ENCODE measurements around the gene MATCAP1. TPM values are rescaled to one million over a fixed set of nuclear protein-coding genes. Genes with fewer than 3 reads are reported as not detected.

The MATCAP1 gene
- total RNA-seq, 2 experiments from 2014 or later, result 9.7 to 10.6 TPM

DNA sequence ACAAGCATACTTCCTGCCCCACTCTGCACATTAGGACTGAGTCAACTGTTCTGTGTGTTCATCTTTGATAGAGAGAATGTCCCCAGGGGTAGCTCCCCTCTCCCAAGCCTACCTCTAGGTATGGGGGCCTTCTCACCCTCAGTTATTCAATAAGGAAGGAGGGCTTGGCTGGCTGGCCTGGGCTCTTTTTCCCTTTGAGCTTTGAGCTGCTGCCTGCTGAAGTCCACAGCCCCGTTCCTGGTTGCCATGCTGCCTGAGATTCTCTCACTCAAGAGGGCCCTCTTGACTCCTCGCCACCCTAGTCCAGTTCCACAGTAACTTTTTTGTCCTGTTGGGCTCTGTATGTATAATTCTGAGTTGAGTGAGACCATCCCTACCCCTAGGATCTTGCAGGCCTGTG lies 38.0 kb downstream of the MATCAP1 start:
- DNase-seq (no peak), ATAC-seq (ENCODE audit: poor library complexity) (no peak)
- H3K36me3 Mint-ChIP-seq (ENCODE audit: low read depth), result peaks cover 80% of the 10 kb centered on the region
- H3K9me3 ChIP-seq (ENCODE audit: control insufficient read depth in 1 of 2, insufficient read depth in 1 of 2, low read length in 2 of 2), result peaks cover 0 to 7% of the 10 kb centered on the region in 2 experiments
- H3K4me3 Mint-ChIP-seq, result no peak overlapping the region
- no peak overlapping the region for H3K27ac Mint-ChIP-seq
- peaks cover 69% of the 10 kb centered on the region for H3K36me3 ChIP-seq (ENCODE audit: insufficient read depth, low read length)
- H3K4me3 ChIP-seq (ENCODE audit: low read length), result no peak overlapping the region
- POLR2A ChIA-PET, result no interaction called here
- TF ChIP-seq, protein P1, sequence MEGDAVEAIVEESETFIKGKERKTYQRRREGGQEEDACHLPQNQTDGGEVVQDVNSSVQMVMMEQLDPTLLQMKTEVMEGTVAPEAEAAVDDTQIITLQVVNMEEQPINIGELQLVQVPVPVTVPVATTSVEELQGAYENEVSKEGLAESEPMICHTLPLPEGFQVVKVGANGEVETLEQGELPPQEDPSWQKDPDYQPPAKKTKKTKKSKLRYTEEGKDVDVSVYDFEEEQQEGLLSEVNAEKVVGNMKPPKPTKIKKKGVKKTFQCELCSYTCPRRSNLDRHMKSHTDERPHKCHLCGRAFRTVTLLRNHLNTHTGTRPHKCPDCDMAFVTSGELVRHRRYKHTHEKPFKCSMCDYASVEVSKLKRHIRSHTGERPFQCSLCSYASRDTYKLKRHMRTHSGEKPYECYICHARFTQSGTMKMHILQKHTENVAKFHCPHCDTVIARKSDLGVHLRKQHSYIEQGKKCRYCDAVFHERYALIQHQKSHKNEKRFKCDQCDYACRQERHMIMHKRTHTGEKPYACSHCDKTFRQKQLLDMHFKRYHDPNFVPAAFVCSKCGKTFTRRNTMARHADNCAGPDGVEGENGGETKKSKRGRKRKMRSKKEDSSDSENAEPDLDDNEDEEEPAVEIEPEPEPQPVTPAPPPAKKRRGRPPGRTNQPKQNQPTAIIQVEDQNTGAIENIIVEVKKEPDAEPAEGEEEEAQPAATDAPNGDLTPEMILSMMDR (IDR thresholded peaks at IDR 0.05), result no peak
- CTCF ChIA-PET, result no interaction called here
- H3K4me1 ChIP-seq (ENCODE audit: insufficient read depth, low read length), result peaks cover 12% of the 10 kb centered on the region
- intact Hi-C loops (cut with DNase I, micrococcal nuclease), result loop anchor here in 1 of 2 experiments (10.0 kb wide), 1 partner anchor 309 kb away; no protein-coding TSS in a partner anchor
- H3K9me3 Mint-ChIP-seq, result no peaks in the 10 kb centered on the region
- no peaks in the 10 kb centered on the region for H3K4me1 Mint-ChIP-seq (ENCODE audit: low read depth)
- H3K27me3 Mint-ChIP-seq, result peaks cover 11% of the 10 kb centered on the region
- no peak overlapping the region for H3K27ac ChIP-seq (ENCODE audit: low read depth in 1 of 2, low read length in 2 of 2)
- no peaks in the 10 kb centered on the region for H3K27me3 ChIP-seq (ENCODE audit: control insufficient read depth in 1 of 2, insufficient read depth in 2 of 2, low read length in 2 of 2)

DNA sequence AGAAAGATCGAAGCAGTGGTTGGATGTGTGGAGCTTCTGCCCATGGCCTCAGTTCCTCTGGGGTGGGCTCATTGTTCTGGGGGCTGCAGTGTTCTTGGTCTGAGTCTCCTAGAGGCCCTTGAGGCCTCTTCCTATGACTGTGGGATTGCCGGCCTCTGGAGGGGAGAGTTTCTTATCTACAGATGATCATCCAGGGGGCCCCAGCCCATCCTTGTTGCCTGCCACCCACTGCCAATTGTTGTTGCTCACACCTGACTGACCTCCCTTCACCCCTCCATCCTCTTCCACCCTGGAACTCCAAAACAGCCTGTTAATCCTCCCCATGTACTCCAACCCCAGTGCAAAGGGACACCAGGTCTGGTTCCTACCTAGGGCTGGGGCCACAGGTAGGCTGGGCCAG lies 38.8 kb downstream of the MATCAP1 start:
- H3K27ac Mint-ChIP-seq, result no peak overlapping the region

DNA sequence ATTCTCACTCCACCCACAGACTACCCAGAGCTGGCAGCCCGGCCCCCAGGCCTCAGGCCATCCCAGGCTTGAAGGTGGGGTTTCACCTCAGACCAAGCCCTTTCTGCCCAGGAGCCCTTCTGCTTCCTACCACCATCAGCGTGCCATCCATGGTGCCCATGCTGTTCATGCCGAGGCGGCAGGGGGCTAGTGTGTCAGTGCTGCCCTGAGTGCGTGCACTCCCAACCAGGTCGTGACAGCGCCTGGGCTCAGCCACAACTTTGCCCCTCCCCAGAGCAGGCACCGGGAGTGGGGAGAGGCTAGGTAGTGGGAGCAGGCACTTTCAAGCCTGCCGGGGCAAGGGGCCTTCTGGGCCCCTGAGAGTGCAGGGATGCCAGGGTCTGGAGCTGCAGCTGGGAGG lies 41.4 kb downstream of the MATCAP1 start:
- H3K36me3 ChIP-seq (ENCODE audit: insufficient read depth, low read length), result peaks cover 76% of the 10 kb centered on the region
- H3K4me1 ChIP-seq (ENCODE audit: insufficient read depth, low read length), result no peaks in the 10 kb centered on the region
- DNase-seq (no peak), ATAC-seq (ENCODE audit: poor library complexity) (no peak)
- TF ChIP-seq, protein P1 (IDR thresholded peaks at IDR 0.05), result no peak
- intact Hi-C loops (cut with DNase I, micrococcal nuclease), result loop anchor here in 1 of 2 experiments (2.0 to 10.0 kb wide), 2 partner anchors 26 to 312 kb away; no protein-coding TSS in a partner anchor
- no peak overlapping the region for H3K4me3 Mint-ChIP-seq
- no peaks in the 10 kb centered on the region for H3K9me3 Mint-ChIP-seq
- H3K27ac ChIP-seq (ENCODE audit: low read depth in 1 of 2, low read length in 2 of 2), result no peak overlapping the region
- no peaks in the 10 kb centered on the region for H3K4me1 Mint-ChIP-seq (ENCODE audit: low read depth)
- no peak overlapping the region for H3K27ac Mint-ChIP-seq
- H3K4me3 ChIP-seq (ENCODE audit: low read length), result no peak overlapping the region
- H3K36me3 Mint-ChIP-seq (ENCODE audit: low read depth), result peaks cover 94% of the 10 kb centered on the region
- CTCF ChIA-PET, result no interaction called here
- H3K27me3 Mint-ChIP-seq, result no peaks in the 10 kb centered on the region
- POLR2A ChIA-PET, result no interaction called here
- no peaks in the 10 kb centered on the region for H3K9me3 ChIP-seq (ENCODE audit: control insufficient read depth in 1 of 2, insufficient read depth in 1 of 2, low read length in 2 of 2)
- H3K27me3 ChIP-seq (ENCODE audit: control insufficient read depth in 1 of 2, insufficient read depth in 2 of 2, low read length in 2 of 2), result no peaks in the 10 kb centered on the region

More for the DNA sequence above, 38.8 kb downstream of the MATCAP1 start:
- H3K27me3 ChIP-seq (ENCODE audit: control insufficient read depth in 1 of 2, insufficient read depth in 2 of 2, low read length in 2 of 2), result no peaks in the 10 kb centered on the region
- Mint-ChIP-seq H3K27me3 (peaks cover 11% of the 10 kb centered on the region), H3K4me1 (ENCODE audit: low read depth) (no peaks in the 10 kb centered on the region), H3K4me3 (no peak overlapping the region), H3K36me3 (ENCODE audit: low read depth) (peaks cover 88% of the 10 kb centered on the region), H3K9me3 (no peaks in the 10 kb centered on the region)
- TF ChIP-seq, protein P1 (IDR thresholded peaks at IDR 0.05), result no peak
- no peak overlapping the region for H3K4me3 ChIP-seq (ENCODE audit: low read length)
- peaks cover 0 to 7% of the 10 kb centered on the region in 2 experiments for H3K9me3 ChIP-seq (ENCODE audit: control insufficient read depth in 1 of 2, insufficient read depth in 1 of 2, low read length in 2 of 2)
- peaks cover 7% of the 10 kb centered on the region for H3K4me1 ChIP-seq (ENCODE audit: insufficient read depth, low read length)
- ChIA-PET POLR2A (no interaction called here), CTCF (interaction anchor here (1.7 kb wide), 1 partner anchor 10 kb away, joined by 5 read pairs; no protein-coding TSS in a partner anchor)
- no peak overlapping the region for H3K27ac ChIP-seq (ENCODE audit: low read depth in 1 of 2, low read length in 2 of 2)
- DNase-seq (no peak), ATAC-seq (ENCODE audit: poor library complexity) (no peak)
- H3K36me3 ChIP-seq (ENCODE audit: insufficient read depth, low read length), result peaks cover 77% of the 10 kb centered on the region
- intact Hi-C loops (cut with DNase I, micrococcal nuclease), result loop anchor here in 1 of 2 experiments (10.0 kb wide), 1 partner anchor 310 kb away; no protein-coding TSS in a partner anchor

All from CD4-positive, alpha-beta T cell (primary cell).